Stimulated activated CD8-positive, alpha-beta memory T cell treated with anti-CD3 and anti-CD28 coated beads, Interleukin-4, amount 100 ng/mL, for 48 hours (primary cell): ENCODE measurements around the gene TRAPPC4.
"Not testable (repeated sequence)": the region's sequence is repeated elsewhere in the genome, so short reads cannot be mapped to it uniquely, and the experiment has no call there.

Experiments used
- DNase-seq: peaks from one replicate; pipeline ENCODE4 v3.0.0-alpha.2; 2020

TRAPPC4 gene, protein sequence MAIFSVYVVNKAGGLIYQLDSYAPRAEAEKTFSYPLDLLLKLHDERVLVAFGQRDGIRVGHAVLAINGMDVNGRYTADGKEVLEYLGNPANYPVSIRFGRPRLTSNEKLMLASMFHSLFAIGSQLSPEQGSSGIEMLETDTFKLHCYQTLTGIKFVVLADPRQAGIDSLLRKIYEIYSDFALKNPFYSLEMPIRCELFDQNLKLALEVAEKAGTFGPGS

DNA sequence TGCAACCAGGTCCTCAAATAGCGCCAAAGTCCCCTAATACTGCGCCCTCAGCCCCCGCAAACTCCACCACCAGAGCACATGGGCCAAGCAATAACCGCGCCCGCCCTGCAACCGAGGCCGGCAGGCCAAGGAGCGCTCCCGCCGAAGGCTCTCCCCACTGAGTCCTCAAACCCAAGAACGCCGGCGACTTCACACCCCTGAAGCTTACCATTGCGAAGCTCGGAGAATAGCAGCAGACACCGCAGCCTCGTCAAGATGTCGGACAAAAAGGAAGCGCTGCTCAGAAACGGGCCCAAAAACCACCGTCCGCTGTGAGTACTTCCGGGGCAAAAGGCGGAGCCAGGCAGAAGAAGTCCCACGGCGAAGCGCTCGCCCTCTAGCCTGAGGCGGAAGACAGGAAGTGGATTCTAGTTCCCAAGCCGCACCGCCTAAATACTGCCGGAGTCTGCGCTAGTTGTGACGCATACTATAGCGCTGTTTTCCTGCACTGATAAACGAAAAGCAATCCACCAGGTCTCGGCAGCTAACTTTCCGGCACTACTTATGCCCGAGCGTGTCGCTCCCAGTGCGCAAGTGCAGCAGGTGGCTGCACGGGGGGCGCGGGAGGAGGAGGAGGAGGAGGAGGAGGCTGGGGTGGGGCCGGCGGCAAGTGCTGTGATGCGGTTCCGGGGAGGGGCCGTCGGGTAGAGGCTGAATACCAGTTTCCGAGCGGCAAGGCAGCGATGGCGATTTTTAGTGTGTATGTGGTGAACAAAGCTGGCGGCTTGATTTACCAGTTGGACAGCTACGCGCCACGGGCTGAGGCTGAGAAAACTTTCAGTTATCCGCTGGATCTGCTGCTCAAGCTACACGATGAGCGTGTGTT is at the start of gene TRAPPC4, which contains the start of gene RPS25:
TRAPPC4 (plus strand) TSS at position 693 of the 865 bp plus-strand sequence; CDS start at position 723, 30 bp downstream.
RPS25 (minus strand) TSS at position 270 of the 865 bp plus-strand sequence; CDS start at position 211, 59 bp downstream.
- DNase-seq: peak; percentile 95

DNA sequence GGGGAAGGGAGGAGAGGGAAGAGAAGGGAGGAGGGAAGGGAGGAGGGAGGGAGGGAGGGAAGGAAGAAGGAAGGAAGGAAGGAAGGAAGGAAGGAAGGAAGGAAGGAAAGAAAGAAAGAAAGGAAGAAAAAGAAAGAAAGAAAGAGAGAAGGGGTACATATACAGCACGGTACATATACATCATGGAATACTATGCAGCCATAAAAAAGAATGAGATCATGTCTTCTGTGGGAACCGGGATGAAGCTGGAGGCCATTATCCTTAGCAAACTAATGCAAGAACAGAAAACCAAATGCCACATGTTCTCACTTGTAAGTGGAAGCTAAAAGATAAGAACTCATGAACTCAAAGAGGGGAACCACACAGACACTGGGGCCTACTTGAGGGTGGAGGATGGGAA is 49.1 kb upstream of the TRAPPC4 start:
- not testable (repeated sequence) for DNase-seq

DNA sequence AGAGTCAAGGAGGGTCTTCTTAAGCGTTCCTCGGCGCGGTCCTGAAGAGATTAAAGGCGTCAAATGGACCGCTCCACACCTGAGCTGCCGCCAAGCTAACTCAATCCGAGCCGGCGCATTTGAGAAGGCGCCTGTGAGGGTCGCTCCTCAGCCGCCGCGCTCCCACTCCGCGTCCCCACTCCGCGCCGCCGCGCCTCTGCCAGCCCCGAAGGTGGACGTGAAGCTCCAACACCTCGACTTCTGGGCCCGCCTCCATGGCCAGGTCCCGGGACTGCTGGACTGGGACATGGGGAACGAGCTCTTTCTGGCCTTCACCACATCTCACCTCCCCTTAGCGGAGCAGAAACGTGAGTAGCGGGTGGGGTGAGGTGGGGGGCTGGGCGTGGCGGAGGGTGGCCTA is 46.9 kb upstream of the TRAPPC4 start, which contains the start of gene FOXR1:
FOXR1 (plus strand) TSS at position 116 of the 400 bp plus-strand sequence; CDS start at position 287, 171 bp downstream.
- DNase-seq: no peak

DNA sequence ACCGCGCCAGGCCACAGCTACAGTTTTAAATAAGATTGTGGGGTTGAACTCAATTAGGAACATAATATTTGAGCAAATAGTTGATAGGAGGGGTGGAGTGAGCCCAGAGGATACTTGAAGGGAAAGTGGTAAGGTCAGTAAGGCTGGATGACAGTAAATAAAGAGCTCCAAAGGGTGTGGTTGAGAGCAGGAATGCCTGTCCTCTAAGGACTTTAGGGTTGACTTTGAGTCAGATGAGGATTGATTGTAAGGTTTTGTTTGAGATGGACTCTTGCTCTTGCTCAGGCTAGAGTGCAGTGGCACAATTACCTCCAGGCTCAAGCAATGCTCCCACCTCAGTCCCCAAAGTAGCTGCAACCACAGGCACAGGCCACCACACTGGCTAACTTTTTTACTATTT is 44.6 kb upstream of the TRAPPC4 start:
- DNase-seq: no peak

DNA sequence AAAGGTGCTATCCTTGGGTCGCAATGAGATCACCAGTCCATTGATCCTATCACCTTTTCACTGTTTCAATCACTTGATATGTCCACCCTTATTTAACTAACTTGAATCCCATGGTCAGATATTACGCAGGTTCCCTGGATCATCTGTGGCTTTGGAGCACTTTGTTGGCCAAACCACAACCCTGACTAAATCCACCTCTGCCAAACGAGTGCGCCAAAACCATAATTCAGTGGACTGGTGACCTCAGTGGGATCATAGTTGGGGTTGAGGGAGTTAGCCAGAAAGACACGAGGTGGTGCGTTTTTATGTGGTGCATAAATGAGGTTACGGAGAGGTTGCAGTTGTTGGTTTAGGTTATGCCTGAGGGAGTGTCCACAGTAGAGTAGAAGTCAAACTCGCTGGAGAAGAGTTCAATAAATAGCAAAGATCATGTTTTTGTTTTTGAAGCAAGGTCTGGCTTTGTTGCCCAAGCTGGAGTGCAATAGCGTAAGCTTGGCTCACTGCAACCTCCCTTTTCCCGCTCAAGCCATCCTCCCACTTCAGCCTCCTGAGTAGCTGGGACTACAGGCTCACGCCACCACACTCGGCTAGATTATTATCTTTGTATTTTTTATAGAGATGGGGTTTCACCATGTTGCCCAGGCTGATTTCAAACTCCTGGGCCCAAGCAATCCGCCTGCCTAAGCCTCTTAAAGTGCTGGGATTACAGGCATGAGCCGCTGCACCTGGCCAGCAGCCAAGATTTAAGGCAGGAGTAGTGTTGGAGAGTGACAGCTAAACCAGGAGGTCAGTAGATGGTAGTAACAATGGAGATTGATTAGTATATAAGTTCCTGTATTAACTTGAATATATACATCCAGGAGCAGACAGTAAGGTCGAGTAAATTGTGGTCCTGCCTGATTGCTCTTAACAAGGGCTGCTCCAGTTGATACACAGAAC is 42.5 kb upstream of the TRAPPC4 start:
- no peak for DNase-seq

DNA sequence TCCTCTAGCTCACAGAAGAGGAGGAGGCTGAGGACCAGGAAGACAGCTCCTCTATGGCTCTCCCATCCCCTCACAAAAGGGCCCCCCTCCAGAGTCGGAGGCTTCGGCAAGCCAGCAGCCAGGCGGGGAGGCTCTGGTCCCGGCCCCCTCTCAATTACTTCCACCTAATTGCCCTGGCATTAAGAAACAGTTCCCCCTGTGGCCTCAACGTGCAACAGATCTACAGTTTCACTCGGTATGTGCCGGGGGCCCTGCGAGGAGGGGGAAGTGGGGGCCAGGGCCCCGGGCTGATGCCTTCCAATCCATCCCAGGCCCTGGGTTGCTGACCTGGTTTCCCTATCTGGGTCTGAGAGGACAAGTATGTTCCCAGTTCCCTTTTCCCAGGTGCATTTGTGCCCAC is 39.1 kb upstream of the TRAPPC4 start:
- no peak for DNase-seq

DNA sequence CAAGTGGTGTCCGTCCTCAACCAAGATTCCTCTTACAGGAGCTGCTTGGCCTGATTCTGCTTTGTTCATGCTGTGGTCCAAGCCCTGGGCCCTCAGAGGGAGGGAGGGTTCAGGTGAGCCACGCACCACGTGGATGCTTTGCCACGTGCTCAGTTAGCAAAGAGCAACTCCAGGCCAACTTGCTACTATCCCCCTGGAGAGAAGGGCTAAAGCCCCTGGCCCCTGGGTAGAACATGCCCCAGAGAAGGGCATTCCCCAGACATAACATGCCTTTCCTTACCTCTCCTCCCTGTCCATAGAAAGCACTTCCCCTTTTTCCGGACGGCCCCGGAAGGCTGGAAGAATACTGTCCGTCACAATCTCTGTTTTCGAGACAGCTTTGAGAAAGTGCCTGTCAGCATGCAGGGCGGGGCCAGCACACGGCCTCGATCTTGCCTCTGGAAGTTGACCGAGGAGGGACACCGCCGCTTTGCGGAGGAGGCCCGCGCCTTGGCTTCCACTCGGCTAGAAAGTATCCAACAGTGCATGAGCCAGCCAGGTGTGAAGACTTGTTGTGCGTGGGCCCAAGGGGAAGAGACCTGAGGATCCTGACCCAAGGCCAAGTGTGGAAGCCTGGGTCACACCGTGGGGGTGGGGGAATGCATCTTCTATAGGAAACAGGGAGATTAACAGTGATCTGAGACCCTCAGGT is 38.2 kb upstream of the TRAPPC4 start:
- no peak for DNase-seq

DNA sequence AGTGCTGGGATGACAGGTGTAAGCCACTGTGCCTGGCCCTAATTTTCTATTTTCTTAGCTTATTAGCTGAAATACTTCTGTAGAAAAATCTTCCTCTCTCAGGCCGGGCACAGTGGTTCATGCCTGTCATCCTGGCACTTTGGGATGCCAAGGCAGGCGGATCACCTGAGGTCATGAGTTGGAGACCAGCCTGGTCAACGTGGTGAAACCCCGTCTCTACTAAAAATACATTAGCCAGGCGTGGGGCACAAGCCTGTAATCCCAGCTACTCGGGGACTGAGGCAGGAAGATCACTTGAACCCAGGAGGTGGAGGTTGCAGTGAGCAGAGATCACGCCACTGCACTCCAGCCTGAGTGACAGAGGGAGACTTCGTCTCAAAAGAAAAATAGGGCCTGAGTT is 34.2 kb upstream of the TRAPPC4 start:
- DNase-seq: not testable (repeated sequence)

DNA sequence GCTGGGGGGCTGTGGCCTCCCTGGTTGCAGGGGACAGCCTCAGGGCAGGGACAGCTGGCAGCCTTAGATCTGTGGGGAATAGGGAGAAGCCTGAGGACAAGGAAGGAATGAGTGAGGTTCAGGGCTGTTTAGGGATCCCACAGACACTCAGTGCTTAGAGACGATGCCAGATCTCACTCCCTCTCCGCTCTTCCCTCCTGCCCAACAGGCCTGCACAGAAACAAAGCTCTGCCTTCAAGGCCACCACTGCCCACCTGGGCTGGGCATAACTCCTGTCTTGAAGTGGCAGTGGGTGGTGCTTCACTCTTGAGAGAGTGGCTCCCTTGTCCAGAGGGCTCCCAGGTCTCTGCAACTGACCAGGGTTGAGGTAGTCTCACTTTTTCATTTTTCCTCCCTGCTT is 33.7 kb upstream of the TRAPPC4 start:
- DNase-seq: no peak

DNA sequence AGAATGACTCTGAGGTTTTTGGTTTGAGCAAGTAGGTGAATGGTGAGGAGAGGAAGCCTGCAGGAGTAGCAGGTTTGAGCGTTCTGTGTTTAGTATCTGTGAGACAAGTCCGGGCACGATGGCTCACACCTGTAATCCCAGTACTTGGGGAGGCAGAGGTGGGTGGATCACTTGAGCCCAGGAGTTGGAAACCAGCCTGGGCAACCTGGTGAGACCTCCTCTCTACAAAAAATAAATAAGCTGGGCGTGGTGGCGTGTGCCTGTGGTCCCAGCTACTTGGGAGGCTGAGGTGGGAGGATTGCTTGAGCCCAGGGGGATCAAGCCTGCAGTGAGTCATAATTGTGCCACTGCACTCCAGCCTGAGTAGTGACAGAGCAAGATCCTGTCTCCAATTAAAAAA is 30.3 kb upstream of the TRAPPC4 start:
- no peak for DNase-seq

DNA sequence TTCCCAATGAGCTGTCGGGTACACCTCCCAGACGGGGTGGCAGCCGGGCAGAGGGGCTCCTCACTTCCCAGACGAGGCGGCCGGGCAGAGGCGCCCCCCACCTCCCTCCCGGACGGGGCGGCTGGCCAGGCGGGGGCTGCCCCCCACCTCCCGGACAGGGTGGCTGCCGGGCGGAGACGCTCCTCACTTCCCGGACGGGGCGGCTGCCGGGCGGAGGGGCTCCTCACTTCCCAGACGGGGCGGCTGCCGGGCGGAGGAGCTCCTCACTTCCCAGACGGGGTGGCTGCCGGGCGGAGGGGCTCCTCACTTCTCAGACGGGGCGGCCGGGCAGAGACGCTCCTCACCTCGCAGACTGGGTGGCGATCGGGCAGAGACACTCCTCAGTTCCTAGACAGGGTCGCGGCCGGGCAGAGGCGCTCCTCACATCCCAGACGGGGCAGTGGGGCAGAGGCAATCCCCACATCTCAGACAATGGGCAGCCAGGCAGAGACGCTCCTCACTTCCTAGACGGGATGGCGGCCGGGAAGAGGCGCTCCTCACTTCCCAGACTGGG is 27.0 kb upstream of the TRAPPC4 start:
- not testable (repeated sequence) for DNase-seq

DNA sequence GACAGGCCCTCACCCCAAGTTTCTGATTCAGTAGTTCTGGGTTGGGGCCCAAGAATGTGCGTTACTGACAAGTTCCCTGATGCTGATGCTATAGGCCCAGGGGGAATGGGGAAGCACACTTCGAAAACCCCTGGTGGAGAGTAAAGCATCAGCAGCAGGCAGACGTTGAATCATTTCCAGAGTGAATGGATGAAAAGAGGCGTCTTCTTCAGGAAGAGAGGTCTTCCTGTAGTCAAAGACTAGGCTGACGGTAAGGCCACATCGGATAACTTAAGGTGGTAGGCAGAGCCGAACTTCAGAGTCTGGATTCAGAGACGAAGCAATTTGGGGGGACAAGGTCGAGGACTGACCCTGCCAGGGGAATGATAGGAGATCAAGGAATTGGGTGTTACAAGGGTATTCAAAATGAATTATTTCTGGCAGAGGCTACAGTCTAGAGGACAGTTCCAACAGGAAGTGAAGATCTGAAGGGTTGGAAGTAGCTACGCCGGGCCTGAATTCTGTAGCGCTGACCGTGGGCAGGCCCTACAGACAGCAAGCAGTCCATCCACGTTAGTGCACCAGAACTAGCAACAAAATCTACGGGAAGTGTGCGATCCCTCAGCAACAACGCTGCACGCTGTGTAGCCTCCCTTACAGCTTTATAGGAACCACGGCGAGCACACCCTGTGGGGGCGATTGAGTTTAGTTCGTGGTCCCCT is 21.5 kb upstream of the TRAPPC4 start:
- peak; percentile 54 for DNase-seq

DNA sequence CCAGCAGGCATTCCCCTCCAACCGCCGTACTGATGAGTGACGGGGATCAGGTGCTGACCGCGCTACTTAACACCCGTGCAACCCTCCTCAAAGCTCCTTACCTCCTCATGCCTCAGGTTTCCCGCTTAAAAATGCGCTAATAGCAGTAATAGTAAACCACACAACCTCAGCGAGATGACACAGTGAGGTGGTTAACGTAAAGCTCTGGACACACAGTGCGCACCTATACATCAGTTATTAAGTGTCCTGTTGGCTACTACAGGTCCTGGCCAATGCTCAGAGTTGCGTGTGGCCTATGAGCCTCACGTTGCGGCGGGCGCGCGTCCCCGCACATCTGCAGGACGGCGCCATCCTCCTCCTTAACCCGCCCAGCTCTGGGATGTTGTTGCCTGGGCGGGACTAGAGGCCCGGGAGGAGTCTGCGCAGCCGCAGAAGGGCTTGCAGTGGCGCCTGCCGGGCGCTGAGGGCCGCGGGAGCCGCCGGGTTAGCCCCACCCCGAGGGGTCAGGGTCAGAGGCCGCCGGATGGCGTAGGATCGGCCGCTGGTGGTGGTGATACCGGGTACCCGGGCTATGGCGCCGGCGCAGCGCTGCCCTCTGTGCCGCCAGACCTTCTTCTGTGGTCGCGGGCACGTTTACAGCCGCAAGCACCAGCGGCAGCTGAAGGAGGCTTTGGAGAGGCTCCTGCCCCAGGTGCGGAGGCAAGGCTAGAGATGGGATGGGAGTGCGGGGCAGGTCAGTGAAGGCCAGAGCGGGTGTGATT is 20.8 kb upstream of the TRAPPC4 start, which contains the start of gene CENATAC:
CENATAC (plus strand) TSS at position 512 of the 761 bp plus-strand sequence; CDS start at position 572, 60 bp downstream.
- peak; percentile 97 for DNase-seq

DNA sequence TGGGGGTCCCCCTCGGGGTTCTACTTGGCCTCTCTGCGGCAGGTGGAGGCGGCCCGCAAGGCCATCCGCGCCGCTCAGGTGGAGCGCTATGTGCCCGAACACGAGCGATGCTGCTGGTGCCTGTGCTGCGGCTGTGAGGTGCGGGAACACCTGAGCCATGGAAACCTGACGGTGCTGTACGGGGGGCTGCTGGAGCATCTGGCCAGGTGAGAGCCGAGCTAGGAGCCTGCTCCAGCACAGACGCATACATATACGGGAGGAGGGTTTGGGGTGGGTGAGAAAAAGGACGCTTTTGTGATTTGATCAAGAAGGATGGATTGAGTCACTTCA is 20.2 kb upstream of the TRAPPC4 start:
- DNase-seq: no peak

DNA sequence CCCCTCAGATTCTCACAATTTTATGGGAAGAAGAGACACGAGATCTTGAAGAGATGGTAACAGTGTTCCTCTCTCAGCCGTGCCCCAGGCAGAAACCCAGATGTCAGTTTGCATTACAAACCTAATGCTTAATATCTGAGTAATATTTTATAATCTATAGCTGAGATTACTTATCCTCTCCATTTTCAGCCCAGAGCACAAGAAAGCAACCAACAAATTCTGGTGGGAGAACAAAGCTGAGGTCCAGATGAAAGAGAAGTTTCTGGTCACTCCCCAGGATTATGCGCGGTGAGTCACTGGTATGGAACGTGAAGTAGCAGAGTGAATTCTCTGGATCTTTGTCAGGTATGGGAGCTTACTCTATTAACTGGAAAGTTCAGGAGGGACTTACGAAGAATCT is 19.7 kb upstream of the TRAPPC4 start:
- no peak for DNase-seq

DNA sequence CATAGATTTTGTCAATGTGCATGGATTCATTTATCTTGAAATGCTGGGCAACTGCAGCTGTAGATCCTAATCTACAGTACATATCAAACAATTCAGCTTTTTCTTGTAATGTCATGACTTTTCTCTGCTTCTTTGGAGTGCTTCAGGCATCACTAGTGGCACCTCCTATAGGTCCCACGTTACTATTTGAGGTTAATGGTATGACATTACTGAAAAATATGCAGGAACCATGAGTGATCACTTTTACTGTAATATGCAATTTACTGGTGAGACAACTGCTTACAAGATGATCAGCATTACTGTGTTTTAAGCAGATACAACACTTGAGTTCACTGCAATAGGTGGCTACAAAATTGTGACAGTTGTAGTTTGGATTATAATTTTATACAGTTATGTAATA is 17.7 kb upstream of the TRAPPC4 start:
- DNase-seq: no peak

DNA sequence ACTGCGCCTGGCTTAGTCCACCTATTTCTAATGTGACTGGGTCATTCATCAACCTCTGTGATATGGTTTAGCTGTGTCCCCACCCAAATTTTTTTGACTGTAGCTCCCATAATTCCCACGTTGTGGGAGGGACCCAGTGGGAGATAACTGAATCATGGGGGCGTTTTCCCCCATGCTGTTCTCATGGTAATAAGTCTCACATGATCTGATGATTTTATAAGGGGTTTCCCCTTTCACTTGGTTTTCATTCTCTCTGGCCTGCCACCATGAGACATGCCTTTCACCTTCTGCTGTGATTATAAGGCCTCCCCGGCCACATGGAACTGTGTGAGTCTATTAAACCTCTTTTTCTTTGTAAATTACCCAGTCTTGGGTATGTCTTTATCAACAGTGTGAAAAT is 11.9 kb upstream of the TRAPPC4 start:
- DNase-seq: no peak

DNA sequence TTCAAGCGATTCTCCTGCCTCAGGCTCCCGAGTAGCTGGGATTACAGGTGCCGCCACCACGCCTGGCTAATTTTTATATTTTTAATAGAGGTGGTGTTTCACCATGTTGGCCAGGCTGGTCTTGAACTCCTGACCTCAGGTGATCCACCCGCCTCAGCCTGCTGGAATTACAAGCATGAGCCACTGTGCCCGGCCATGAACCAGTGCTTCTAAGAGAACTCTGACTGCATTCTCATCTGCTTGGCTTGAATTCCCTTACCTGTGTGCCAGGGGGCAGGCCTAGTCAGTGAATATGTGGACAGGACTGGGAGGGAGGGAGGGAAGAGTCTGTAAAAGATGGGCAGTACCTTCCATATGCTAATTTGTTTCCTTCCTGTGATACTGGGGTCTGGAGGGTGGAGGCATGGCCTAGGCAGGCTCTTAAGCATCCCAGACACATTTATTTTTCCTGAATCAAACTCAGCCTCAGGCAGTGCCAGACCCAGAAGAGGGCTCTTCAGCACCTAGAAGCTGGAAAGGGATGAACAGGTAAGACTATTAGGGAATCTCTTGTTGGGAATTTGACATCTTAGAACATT is 7.0 kb upstream of the TRAPPC4 start:
- DNase-seq: no peak

DNA sequence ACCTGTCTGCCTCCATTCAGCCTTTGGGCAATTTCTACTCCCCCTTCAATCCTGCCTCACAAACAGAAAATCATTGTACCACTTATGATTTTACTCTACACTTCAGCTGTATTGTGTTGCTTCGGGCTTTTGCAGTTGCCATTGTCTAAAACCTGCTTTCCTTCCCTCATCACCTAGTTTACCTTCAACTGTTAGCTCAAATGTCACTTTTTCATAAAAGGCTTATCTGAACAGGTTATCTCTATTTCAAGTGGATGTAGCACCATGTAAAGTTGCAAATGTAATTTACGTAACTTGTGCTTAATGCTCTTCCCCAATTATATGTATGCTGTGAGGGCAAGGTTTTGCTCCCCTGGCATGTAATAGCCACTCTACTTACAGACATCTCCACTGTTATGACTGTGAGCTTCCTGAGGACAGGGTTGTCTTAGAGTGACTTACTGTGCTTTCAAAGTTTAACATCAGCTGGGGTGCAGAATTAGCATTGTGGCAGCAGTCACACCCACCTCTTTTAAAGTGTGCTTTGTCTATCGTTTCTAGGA is 5.9 kb upstream of the TRAPPC4 start:
- DNase-seq: no peak
